GM21529 (cell line): ENCODE measurements around the gene TTLL8.

Experiments
- ATAC-seq: cut with Tn5 transposase; IDR thresholded peaks from one replicate; pipeline ENCODE4 v1.9.1; 2021; ENCODE audit not compliant: unreplicated experiment

TTLL8 gene

DNA sequence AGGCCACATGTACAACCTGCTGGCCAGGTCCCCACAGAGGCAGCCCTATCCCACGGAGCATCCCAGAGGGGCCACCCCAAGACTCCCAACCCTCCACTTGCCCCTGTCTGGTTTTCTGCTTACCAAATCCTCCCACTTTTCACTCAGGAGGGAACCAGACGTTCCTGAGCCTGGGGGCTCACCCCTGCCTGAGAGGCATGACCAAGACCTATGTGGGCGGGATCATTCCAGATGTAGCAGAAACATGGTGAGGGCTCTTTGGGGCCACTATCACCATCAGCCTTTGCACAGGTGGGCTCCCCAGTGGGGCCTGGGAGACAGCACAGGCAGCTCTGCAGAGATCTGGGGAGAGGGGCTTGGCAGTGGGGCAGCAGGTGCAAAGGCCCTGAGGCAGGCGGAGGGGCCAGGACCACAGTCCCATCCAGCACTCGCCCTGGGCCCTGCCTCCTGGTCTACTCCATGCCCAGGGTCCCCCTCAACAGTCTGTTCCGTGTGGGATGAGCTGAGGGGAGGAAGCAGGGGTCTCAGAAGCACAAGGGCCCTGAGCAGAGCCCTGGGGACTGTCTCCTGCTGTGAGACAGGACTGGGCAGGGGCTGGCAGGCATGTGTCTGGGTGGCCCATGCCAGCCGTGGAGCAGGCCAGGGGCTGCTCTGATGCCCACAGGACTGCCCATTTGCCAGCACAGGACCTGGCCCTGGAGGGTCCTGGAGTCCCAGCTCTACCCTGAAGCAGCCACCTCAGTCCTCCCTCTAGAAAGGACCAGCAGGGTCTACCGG is 88.2 kb downstream of the TTLL8 start:
- ATAC-seq, result no peak

DNA sequence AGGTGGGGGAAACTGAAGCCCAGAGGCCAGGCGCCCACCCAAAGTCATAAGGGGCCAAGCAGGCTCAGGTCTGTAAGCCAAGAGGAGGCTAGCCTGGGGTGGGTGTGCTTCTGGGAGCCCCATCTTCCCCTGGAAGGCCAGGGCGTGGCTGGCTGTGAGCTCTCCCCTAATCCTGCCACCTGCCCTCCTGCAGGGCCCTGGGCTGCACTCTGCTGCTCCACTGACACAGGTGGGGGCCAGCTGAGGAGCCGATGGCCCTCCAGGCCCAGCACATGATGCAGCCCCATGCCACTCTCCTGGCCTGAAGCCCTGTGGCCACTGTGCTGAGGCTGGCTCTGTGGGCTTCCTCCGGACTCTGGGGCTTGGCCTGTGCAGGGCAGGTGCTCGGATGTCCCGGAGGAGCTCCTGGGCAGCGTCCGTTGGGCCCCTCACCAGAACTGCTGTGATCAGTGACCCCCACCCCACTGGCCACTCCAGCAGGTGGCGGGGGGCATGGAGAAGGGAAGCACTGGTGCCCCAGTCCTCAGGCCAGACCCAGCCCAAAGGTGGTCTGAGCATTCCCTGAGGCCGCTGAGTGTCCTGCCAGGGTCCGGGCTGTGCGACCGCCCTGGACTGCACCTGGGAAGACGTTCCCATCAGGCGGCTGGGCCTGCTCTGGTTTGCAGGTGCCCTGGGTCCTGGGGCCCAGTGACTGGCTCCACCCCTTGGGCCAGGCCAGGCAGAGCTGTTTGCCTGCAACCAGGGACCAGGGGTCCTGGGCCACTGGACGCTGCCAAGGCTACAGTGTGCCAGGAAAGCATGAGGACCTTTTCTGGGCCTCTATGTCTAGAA is 89.1 kb downstream of the TTLL8 start:
- ATAC-seq, result no peak
